Lower leg skin (tissue), 4 donors: ENCODE data around the gene ANO5. TPM values are rescaled to one million over a fixed set of nuclear protein-coding genes. Genes with fewer than 3 reads are reported as not detected.
A peak's percentile ranks its signal among the peaks of the same experiment; 100 is the strongest.

ENCODE experiments used
- DNase-seq, 2 donors: peaks; one replicate each; pipeline ENCODE4 v3.0.0-alpha.2; 2019; ENCODE audit warnings: low spot score in 2 of 2
- H3K4me3 ChIP-seq: fragments of 200-600 bp; sonication (generic); 2 replicates; pipeline ENCODE4 v1.5.1; 2017; ENCODE audit warnings: mild to moderate bottlenecking, low read depth; ENCODE audit not compliant: poor library complexity, severe bottlenecking
- POLR2A ChIP-seq, 2 donors: fragments of 450-650 bp; IDR thresholded peaks; one replicate each; pipeline ENCODE4 v1.6.1; 2016 to 2017; ENCODE audit warnings: antibody characterized with exemption in 2 of 2, mild to moderate bottlenecking in 1 of 2, moderate library complexity in 1 of 2
- WGBS, 2 donors: methylation state at CpG; one replicate each; pipeline ENCODE4 v1.1.5; 2018; 5-methylcytosine and 5-hydroxymethylcytosine counted together
- intact Hi-C: fragments of 100-400 bp; cut with DNase I; formaldehyde crosslinking; loops from one replicate; pipeline ENCODE4 v1.15.0; 2023; ENCODE audit warnings: low total_unique reads
- total RNA-seq, 4 donors: library from RNA; depleted of rRNA; stranded (reverse); fragments of >200 nt; gene quantifications; one replicate each; pipeline ENCODE4 v1.1.0, GENCODE V29; 2016
- TF ChIP-seq, protein P1 (sequence below), 3 donors: fragments of 450-650 bp; IDR thresholded peaks; one replicate each; pipeline ENCODE4 v1.5.1; 2016; ENCODE audit warnings: antibody characterized with exemption in 3 of 3, mild to moderate bottlenecking in 3 of 3, moderate library complexity in 2 of 3

ANO5 gene
- total RNA-seq, 4 donors from 2014 or later: 0.19 to 0.98 (median 0.71) TPM

DNA sequence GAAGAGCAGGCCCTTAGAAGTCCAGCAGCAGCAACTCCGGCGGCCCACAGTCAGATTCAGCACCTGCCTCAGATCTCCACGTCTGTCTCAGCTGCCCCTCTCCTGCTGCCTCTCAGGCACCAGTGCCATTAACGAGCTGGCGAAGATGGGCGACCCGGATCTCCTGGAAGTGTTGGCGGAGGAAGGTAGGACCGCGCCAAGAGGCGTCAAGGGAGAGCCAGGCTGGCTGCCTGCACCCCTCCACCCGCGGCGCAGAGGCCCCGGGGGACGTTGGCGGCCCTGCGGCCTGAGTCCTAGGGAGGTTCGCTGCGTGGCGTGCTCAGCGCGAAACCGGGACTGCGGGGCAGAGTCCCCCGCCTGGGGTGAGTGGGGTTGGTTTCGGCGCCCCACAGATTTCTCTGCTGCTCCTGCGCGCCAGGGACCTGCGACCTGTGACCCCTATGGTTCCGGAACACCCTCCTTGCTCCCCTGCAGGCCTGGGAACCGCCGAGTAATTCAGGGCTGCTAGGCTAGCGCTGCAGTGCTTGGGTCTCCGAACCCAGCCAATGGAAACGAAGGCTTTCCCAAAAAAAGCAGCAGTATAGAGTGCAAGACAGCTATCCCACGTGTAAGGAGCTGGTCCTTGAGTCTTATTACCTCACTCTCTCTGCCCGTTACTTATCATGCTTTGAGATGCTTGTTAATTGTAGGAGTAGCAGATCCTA lies 615 bp downstream of the ANO5 start:
- intact Hi-C loops: no loop called here
- peak in 1 of 2 donors; percentile 80 for DNase-seq
- no peak for TF ChIP-seq POLR2A (IDR thresholded peaks at IDR 0.05)
- WGBS, 2 donors: 1 to 5% methylated on average over 22 to 33 of the region's 39 CpGs
- H3K4me3 ChIP-seq: peak overlapping the region; percentile 27

DNA sequence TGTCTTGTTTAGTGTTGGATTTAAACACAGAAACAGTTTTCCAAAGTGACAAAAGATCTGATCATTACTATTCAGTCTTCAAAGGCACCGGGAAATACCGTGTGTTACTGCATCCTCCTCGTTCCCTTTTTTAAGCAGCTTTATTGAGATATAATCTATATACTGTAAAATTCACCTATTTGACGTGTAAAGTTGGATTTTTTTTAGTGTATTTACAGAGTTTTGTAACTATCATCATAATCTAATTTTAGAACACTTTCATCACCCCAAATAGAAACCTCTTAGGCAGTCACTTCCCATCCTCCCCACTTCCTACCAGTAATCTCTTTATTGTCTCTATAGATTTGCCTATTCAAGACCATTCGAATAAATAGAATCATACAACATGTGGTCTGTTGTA lies 1.4 kb downstream of the ANO5 start:
- intact Hi-C loops: no loop called here
- H3K4me3 ChIP-seq: no peak overlapping the region
- 29 to 37% methylated on average over 5 of the region's 5 CpGs for WGBS, 2 donors
- DNase-seq: no peak
- no peak for TF ChIP-seq POLR2A (IDR thresholded peaks at IDR 0.05)
- TF ChIP-seq, protein P1, sequence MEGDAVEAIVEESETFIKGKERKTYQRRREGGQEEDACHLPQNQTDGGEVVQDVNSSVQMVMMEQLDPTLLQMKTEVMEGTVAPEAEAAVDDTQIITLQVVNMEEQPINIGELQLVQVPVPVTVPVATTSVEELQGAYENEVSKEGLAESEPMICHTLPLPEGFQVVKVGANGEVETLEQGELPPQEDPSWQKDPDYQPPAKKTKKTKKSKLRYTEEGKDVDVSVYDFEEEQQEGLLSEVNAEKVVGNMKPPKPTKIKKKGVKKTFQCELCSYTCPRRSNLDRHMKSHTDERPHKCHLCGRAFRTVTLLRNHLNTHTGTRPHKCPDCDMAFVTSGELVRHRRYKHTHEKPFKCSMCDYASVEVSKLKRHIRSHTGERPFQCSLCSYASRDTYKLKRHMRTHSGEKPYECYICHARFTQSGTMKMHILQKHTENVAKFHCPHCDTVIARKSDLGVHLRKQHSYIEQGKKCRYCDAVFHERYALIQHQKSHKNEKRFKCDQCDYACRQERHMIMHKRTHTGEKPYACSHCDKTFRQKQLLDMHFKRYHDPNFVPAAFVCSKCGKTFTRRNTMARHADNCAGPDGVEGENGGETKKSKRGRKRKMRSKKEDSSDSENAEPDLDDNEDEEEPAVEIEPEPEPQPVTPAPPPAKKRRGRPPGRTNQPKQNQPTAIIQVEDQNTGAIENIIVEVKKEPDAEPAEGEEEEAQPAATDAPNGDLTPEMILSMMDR (IDR thresholded peaks at IDR 0.05): no peak

DNA sequence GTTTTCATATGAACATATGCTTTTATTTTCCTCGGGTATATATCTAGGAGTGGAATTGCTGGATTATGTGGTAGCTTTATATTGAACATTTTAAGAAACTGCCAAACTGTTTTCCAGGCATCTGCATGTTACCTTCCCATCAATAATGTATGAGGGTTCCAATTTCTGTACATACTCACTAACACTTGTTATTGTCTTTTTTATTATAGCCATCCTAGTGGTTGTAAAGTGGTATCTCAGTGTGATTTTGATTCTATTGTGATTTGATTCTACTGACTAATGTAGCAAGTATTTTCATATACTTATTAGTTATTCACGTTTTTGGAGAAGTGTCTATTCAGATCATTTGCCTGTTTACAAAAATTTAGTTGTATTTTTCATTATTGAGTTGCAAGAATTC lies 2.0 kb downstream of the ANO5 start:
- intact Hi-C loops: no loop called here
- 59 to 66% methylated on average over 2 of the region's 2 CpGs for WGBS, 2 donors
- no peak overlapping the region for H3K4me3 ChIP-seq

DNA sequence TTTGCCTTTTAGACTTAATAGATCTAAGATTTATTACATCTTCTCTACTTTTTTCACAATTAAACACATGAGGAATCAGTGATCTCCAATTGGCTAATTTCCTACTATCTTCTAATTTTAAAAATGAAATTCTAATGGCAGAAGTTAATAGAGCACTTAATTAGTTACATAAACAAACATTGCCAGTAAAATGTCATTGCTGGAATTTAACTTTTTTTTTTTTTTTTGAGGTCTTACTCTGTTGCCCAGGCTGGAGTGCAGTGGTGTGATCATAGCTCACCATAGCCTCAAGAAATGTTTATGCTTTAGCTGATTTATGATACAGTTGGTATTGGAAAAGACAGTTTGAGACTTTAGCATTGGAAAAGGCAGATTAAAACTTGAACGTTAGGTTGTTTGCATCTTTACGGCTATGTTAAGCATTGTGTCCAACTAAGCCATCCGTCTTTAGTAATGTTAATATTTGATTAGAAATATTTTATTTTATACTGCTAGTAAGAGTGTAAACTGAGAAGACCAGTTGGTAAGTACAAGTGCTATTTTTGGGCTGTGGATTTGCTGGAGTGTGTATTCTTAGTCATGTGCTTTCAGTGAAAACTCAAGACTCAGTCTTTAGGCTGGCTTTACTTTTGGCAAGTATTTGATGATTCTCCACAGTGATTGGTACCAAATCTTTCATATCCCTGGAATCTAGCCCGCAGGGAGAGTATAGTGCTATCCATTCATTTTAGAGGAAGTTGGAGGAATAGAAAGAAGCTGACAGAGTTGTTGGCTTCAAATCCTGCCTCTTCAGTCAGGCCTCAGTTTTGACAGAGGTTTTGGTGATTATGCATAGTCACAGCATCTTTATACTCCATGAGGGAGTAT lies 4.5 kb downstream of the ANO5 start:
- H3K4me3 ChIP-seq: no peak overlapping the region
- TF ChIP-seq, protein P1 (IDR thresholded peaks at IDR 0.05): no peak
- TF ChIP-seq POLR2A (IDR thresholded peaks at IDR 0.05): no peak
- DNase-seq: no peak
- intact Hi-C loops: no loop called here
- WGBS, 2 donors: 69 to 70% methylated on average over 4 of the region's 4 CpGs

More for the DNA sequence above, 2.0 kb downstream of the ANO5 start:
- no peak for DNase-seq
- TF ChIP-seq, protein P1 (IDR thresholded peaks at IDR 0.05): no peak
- TF ChIP-seq POLR2A (IDR thresholded peaks at IDR 0.05): no peak

DNA sequence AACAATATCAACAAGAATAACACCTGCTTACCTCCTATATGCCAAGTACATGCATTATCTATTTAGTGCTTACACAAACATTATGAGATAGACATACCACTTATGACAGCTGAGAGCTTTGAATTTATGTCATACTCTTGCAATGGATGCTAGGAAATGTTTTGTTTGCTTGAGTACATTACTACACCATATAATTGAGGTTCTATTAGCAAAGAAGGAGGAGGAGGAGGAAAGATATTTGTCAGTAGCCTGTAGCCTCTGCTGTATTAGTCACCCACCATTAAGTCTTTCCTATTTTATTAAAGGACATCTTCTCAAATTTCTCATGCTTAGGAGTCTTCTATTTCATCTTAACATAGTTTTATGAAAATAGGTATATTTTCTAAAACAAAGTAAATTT lies 6.4 kb downstream of the ANO5 start:
- no peak for DNase-seq
- TF ChIP-seq, protein P1 (IDR thresholded peaks at IDR 0.05): no peak
- no peak for TF ChIP-seq POLR2A (IDR thresholded peaks at IDR 0.05)
- no peak overlapping the region for H3K4me3 ChIP-seq
- intact Hi-C loops: no loop called here

DNA sequence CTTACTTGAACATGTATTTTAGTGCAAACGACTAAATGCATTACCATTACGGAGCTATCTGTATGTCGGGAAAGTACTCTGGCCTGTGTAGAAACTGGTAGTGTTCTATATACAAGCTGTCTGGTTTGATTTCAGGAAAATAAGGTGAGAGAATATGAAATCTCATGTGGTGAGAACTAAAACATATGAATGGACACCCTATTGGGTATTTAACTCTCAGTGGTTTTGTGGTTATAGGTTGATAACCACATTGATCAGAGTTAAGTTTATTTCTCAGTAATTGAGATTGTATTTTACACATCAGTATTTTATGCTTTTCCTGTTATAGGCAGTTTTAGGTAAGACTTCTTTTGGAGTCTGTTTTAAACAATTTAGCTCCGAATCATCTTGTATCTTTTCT lies 10.4 kb downstream of the ANO5 start:
- DNase-seq: no peak
- TF ChIP-seq POLR2A (IDR thresholded peaks at IDR 0.05): no peak
- TF ChIP-seq, protein P1 (IDR thresholded peaks at IDR 0.05): no peak
- no peak overlapping the region for H3K4me3 ChIP-seq
- intact Hi-C loops: no loop called here
- 92 to 94% methylated on average over 4 of the region's 4 CpGs for WGBS, 2 donors
